ENCODE results near the gene TYR. TPM values are rescaled to one million over a fixed set of nuclear protein-coding genes. Genes with fewer than 3 reads are reported as not detected.
A peak's percentile ranks its signal among the peaks of the same experiment; 100 is the strongest.

TYR gene
- total and polyA plus RNA-seq, 2 donors (not counting 1 experiment from before 2014, with no cell fraction given): not detected

DNA sequence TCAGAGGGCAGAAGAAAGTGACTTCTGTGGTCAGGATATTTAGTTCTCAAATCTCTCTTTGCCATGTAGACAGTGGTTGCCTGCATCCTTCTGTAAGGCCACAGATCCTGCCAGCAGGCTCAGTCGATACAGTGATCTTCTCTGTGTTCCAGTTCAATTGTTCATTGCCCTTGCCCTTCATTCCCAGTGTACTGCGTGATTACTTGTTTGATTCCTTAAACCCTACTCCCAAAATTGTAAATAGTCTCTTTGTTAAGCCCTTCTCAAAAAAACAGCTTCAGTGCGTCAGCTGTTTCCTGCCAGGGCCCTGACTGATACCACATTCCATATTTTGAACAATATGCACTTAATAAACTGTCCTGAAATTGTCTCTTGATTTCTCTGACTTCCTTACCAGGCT lies 9.3 kb upstream of the TYR start:
- no peaks in the 10 kb centered on the region for H3K79me2 ChIP-seq (ENCODE audit: control insufficient read depth, insufficient read depth, low read length)
- H3K27me3 ChIP-seq (ENCODE audit: control insufficient read depth, insufficient read depth, low read length): no peaks in the 10 kb centered on the region
- TF ChIP-seq, protein P1, sequence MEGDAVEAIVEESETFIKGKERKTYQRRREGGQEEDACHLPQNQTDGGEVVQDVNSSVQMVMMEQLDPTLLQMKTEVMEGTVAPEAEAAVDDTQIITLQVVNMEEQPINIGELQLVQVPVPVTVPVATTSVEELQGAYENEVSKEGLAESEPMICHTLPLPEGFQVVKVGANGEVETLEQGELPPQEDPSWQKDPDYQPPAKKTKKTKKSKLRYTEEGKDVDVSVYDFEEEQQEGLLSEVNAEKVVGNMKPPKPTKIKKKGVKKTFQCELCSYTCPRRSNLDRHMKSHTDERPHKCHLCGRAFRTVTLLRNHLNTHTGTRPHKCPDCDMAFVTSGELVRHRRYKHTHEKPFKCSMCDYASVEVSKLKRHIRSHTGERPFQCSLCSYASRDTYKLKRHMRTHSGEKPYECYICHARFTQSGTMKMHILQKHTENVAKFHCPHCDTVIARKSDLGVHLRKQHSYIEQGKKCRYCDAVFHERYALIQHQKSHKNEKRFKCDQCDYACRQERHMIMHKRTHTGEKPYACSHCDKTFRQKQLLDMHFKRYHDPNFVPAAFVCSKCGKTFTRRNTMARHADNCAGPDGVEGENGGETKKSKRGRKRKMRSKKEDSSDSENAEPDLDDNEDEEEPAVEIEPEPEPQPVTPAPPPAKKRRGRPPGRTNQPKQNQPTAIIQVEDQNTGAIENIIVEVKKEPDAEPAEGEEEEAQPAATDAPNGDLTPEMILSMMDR (conservative IDR thresholded peaks at IDR 0.05 in 1 of 2, IDR thresholded peaks at IDR 0.05 in 1 of 2; ENCODE audit: low read depth in 1 of 2, low read length in 2 of 2): no peak
- TF ChIP-seq EZH2 (IDR thresholded peaks at IDR 0.05; ENCODE audit: low read length, missing control alignments): no peak
- H3K9ac ChIP-seq (ENCODE audit: insufficient read depth, low read length): no peak overlapping the region
- DNase-seq (ENCODE audit: low read depth in 2 of 2): peak in 1 of 2 donors; percentile 1
- H3K4me3 ChIP-seq (replicated peaks in 1 of 4; ENCODE audit: control extremely low read depth in 1 of 4, insufficient read depth in 1 of 4, low read depth in 3 of 4, low read length in 4 of 4): no peak overlapping the region
- H3K36me3 ChIP-seq (ENCODE audit: control insufficient read depth, insufficient read depth, low read length): no peaks in the 10 kb centered on the region
- no peaks in the 10 kb centered on the region for H3K9me3 ChIP-seq (ENCODE audit: control insufficient read depth, insufficient read depth, low read depth, low read length)
- H3K27ac ChIP-seq (ENCODE audit: insufficient read depth, low read length): no peak overlapping the region
- no peaks in the 10 kb centered on the region for H4K20me1 ChIP-seq (ENCODE audit: control insufficient read depth, extremely low read depth, insufficient read depth, low read length)
- H3K4me2 ChIP-seq (ENCODE audit: extremely low read depth, insufficient read depth, low read length): no peak overlapping the region
- H3K4me1 ChIP-seq (ENCODE audit: control insufficient read depth, extremely low read depth, insufficient read depth, low read length): no peaks in the 10 kb centered on the region
- H2AFZ ChIP-seq (ENCODE audit: low read length): no peak overlapping the region

DNA sequence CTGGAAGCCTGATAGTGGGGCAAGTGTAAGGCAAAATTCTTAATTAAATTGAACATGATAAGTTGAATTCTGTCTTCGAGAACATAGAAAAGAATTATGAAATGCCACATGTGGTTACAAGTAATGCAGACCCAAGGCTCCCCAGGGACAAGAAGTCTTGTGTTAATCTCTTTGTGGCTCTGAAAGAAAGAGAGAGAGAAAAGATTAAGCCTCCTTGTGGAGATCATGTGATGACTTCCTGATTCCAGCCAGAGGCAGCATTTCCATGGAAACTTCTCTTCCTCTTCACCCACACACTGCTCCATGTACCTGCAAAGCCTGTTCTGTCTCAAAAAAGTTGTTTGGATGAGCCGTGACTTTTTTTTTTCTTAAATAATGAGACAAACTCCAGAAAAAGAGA lies 1.9 kb upstream of the TYR start:
- H3K4me2 ChIP-seq (ENCODE audit: extremely low read depth, insufficient read depth, low read length): no peak overlapping the region
- H3K27me3 ChIP-seq (ENCODE audit: control insufficient read depth, insufficient read depth, low read length): no peaks in the 10 kb centered on the region
- H3K4me3 ChIP-seq (replicated peaks in 1 of 4; ENCODE audit: control extremely low read depth in 1 of 4, insufficient read depth in 1 of 4, low read depth in 3 of 4, low read length in 4 of 4): no peak overlapping the region
- TF ChIP-seq EZH2 (IDR thresholded peaks at IDR 0.05; ENCODE audit: low read length, missing control alignments): no peak
- TF ChIP-seq, protein P1 (conservative IDR thresholded peaks at IDR 0.05 in 1 of 2, IDR thresholded peaks at IDR 0.05 in 1 of 2; ENCODE audit: low read depth in 1 of 2, low read length in 2 of 2): no peak
- no peak overlapping the region for H3K27ac ChIP-seq (ENCODE audit: insufficient read depth, low read length)
- no peak overlapping the region for H3K9ac ChIP-seq (ENCODE audit: insufficient read depth, low read length)
- peak in 1 of 2 donors; percentile 5 for DNase-seq (ENCODE audit: low read depth in 2 of 2)
- H3K9me3 ChIP-seq (ENCODE audit: control insufficient read depth, insufficient read depth, low read depth, low read length): no peaks in the 10 kb centered on the region
- no peak overlapping the region for H2AFZ ChIP-seq (ENCODE audit: low read length)
- H4K20me1 ChIP-seq (ENCODE audit: control insufficient read depth, extremely low read depth, insufficient read depth, low read length): no peaks in the 10 kb centered on the region
- no peaks in the 10 kb centered on the region for H3K4me1 ChIP-seq (ENCODE audit: control insufficient read depth, extremely low read depth, insufficient read depth, low read length)
- H3K36me3 ChIP-seq (ENCODE audit: control insufficient read depth, insufficient read depth, low read length): no peaks in the 10 kb centered on the region
- no peaks in the 10 kb centered on the region for H3K79me2 ChIP-seq (ENCODE audit: control insufficient read depth, insufficient read depth, low read length)

DNA sequence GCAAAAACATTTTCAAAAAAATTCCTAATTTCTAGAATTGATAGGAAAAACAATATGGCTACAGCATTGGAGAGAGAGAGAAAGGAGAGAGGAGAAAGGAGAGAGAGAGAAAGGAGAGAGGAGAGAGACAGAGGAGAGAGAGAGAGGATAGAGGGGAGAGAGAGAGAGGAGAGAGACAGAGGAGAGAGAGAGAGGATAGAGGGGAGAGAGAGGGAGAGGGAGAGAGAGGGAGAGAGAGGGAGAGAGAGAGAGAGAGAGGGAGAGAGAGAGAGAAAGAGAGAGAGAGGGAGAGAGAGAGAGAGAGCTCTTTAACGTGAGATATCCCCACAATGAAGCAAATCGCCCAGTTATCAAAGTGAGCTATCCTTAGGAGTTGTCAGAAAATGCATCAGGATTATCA lies 737 bp upstream of the TYR start:
- no peaks in the 10 kb centered on the region for H3K36me3 ChIP-seq (ENCODE audit: control insufficient read depth, insufficient read depth, low read length)
- H2AFZ ChIP-seq (ENCODE audit: low read length): no peak overlapping the region
- no peaks in the 10 kb centered on the region for H3K4me1 ChIP-seq (ENCODE audit: control insufficient read depth, extremely low read depth, insufficient read depth, low read length)
- H4K20me1 ChIP-seq (ENCODE audit: control insufficient read depth, extremely low read depth, insufficient read depth, low read length): no peaks in the 10 kb centered on the region
- H3K27me3 ChIP-seq (ENCODE audit: control insufficient read depth, insufficient read depth, low read length): no peaks in the 10 kb centered on the region
- no peaks in the 10 kb centered on the region for H3K79me2 ChIP-seq (ENCODE audit: control insufficient read depth, insufficient read depth, low read length)
- H3K9me3 ChIP-seq (ENCODE audit: control insufficient read depth, insufficient read depth, low read depth, low read length): no peaks in the 10 kb centered on the region
- H3K4me3 ChIP-seq (replicated peaks in 1 of 4; ENCODE audit: control extremely low read depth in 1 of 4, insufficient read depth in 1 of 4, low read depth in 3 of 4, low read length in 4 of 4): no peak overlapping the region
- H3K9ac ChIP-seq (ENCODE audit: insufficient read depth, low read length): no peak overlapping the region
- DNase-seq (ENCODE audit: low read depth in 2 of 2): no peak
- no peak overlapping the region for H3K27ac ChIP-seq (ENCODE audit: insufficient read depth, low read length)
- TF ChIP-seq EZH2 (IDR thresholded peaks at IDR 0.05; ENCODE audit: low read length, missing control alignments): no peak
- TF ChIP-seq, protein P1 (conservative IDR thresholded peaks at IDR 0.05 in 1 of 2, IDR thresholded peaks at IDR 0.05 in 1 of 2; ENCODE audit: low read depth in 1 of 2, low read length in 2 of 2): no peak
- H3K4me2 ChIP-seq (ENCODE audit: extremely low read depth, insufficient read depth, low read length): no peak overlapping the region
